GM12874 (cell line): ENCODE data around the gene PSMD1.

ENCODE experiments used
- TF ChIP-seq, protein P1 (sequence below): IDR thresholded peaks from 2 replicates; pipeline ENCODE4 v1.5.1; 2011; ENCODE audit warnings: low read depth, mild to moderate bottlenecking, control low read depth, low read length, moderate library complexity; ENCODE audit not compliant: insufficient read depth

The PSMD1 gene

DNA sequence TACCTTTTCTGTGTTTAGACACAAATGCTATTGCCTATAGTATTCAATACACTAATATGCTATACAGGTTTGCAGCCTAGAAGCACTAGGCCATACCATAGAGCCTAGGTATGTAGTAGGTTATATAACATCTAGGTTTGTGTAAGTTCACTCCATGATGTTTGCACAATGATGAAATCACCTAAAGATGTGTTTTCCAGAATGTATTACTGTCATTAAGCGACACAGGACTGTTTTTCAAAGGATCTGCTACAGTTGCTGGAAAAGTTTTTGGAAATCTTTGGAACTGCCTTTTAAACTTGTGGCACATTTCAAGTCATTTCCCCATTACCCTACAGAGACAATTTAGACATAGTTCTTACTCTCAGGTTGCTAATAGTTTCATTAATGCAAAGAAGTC is 9.3 kb downstream of the PSMD1 start:
- TF ChIP-seq, protein P1, sequence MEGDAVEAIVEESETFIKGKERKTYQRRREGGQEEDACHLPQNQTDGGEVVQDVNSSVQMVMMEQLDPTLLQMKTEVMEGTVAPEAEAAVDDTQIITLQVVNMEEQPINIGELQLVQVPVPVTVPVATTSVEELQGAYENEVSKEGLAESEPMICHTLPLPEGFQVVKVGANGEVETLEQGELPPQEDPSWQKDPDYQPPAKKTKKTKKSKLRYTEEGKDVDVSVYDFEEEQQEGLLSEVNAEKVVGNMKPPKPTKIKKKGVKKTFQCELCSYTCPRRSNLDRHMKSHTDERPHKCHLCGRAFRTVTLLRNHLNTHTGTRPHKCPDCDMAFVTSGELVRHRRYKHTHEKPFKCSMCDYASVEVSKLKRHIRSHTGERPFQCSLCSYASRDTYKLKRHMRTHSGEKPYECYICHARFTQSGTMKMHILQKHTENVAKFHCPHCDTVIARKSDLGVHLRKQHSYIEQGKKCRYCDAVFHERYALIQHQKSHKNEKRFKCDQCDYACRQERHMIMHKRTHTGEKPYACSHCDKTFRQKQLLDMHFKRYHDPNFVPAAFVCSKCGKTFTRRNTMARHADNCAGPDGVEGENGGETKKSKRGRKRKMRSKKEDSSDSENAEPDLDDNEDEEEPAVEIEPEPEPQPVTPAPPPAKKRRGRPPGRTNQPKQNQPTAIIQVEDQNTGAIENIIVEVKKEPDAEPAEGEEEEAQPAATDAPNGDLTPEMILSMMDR, result no peak

DNA sequence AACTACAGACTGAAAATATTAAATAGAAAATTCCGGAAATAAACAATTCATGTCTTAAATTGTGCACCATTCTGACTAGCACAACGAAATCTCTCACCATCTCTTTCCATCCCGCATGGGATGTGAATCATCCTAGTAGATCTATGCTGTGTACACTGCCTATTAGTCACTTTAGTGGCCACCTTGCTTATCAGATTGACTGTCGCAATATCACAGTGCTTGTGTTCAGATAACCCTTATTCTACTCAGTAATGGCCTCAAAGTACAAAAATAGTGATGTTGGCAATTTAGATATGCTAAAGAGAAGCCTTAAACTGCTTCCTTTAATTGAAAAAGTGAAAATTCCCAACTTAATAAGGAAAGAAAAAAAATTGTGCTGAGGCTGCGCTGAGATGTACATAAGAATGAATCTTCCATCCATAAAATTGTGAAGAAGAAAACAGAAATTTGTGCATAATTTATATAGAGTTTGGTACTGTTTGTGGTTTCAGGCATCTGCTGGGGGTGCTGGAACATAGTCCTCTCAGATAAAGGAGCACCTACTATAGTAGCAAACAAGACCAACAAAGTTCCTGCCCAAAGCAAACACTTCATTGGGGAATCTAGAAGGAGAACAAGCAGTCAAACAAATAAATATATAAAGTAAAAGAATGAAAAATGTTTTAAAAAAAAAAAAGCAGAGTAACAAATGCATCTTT is 12.0 kb downstream of the PSMD1 start:
- TF ChIP-seq, protein P1, result no peak

DNA sequence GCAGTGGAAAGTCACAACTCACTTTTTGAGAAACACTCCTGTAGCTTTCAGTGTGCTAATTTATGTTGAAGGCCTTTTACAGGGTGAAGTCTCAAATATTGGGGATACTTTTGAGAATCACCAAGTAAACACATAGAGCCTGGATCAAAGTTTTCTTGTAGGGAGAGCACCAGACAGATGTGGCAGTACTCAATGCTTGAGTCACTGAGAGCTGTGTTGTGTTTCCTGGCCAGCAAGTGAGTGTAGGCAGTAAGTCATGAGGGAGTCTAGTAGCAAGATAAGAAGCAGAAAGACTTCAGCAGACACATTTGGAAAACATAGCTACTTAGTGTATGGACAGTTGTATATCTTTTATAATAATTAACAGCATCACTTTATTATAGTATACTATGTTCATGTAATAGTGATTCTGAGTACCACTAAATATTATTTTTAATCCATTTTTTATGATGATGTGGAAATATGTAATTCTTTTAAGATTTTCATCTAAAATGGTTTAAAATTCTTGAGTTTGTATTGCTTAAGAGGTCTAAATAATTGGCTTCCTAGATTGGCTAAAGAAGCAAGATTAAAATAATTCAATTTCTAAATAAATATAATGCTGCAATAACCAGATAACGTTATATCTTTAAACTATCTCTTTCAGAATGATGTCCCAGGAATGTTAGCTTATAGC is 12.8 kb downstream of the PSMD1 start:
- TF ChIP-seq, protein P1, result no peak

DNA sequence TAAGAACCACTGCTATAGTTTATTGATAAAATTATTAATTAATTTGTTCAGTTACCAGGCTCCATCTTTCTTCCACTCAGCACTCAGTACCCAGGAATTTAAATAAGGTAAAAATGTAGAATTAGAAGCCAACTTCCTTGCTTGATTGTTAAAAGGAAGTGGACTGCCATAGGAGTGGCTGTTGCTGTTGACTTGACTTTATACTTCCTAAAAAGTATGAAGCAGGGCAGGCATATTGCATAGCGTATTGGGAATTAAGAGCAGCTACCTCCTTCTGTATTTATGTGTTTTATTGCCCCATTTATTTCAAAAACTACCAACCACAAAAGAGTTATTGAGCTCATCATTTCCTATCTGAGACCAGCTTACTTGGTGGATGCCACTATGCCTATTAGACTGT is 27.9 kb downstream of the PSMD1 start:
- TF ChIP-seq, protein P1, result no peak

DNA sequence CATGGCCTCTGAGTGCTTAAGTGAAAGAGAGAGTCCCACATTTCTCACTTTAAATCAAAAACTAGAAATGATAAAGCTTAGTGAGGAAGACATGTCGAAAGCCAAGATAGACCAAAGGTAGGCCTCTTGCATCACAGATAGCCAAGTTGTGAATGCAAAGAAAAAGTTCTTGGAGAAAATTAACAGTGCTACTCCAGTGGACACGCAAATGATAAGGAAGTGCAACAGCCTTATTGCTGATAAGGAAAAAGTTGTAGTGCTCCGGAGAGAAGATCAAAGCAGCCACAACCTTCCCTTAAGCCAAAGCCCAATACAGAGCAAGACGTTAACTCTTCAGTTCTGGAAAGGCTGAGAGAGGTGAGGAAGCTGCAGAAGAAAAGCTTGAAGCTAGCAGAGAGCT is 32.1 kb downstream of the PSMD1 start:
- TF ChIP-seq, protein P1, result no peak

DNA sequence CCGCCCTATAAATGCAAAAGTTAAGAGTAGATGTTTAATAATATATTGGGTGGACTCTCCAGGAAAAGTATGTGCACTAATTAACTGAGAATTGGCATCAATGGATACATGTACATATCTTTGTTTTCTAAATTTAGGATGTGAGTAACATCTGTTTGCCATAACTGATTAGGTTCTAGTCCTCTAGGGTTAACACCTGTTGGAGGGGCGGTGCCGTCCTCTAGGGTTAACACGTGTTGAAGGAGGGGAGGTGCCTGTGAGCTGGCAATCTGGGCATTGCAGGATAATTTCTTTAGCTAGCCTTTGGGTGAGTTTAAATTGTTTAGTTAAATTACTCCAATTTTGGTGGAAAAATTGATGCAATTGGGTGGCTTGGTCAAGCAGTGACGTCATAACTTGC is 37.3 kb downstream of the PSMD1 start:
- TF ChIP-seq, protein P1, result no peak

DNA sequence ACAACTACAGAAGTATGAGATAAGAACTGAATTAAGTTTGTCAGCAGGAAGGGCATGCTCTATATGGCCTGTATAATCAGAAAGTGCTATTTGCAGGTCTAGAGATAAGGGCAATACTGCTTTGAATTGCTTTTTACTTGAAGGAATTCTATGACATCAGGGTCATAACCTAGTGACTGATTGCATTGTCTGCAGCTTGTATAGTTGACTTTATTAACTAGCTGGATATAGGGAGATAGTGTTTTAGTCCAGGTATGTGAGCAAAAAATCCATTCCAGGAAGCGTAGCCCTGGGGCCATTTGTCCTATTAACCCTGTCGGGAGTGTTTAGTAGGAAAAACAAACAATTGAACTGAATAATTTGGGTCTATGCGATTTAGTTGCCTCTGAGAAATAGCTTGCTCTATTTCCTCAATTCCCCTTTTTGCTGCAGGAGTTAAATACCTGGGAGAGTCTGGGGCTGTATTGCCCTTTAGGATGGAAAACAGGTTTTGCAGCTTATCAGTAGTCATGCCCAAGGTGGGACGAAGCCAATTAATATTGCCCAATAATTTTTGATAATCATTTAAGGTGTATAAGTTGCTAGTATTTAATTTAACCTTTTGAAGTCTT is 38.2 kb downstream of the PSMD1 start:
- TF ChIP-seq, protein P1, result no peak
